ENCODE results near the gene DMPK. TPM values are rescaled to one million over a fixed set of nuclear protein-coding genes. Genes with fewer than 3 reads are reported as not detected.
"Not testable (repeated sequence)": the region's sequence is repeated elsewhere in the genome, so short reads cannot be mapped to it uniquely, and the experiment has no call there.

DMPK gene
- total RNA-seq, 1 experiment from 2014 or later = 10.6 TPM

GRCh38 chr19:45804140-45804958 lies 22.1 kb upstream of the DMPK start:
- Histone ChIP-seq H3K27me3 (replicated peaks) (no peaks in the 10 kb centered on the region), H3K4me1 (replicated peaks) (peaks cover 9% of the 10 kb centered on the region), H3K9me3 (replicated peaks) (no peaks in the 10 kb centered on the region), H3K36me3 (no peaks in the 10 kb centered on the region), H3K4me3 (no peak overlapping the region), H3K27ac (no peak overlapping the region)
- DNase-seq (ENCODE audit: low read depth in 1 of 2, low spot score in 2 of 2) = no peak

- H3K27ac ChIP-seq = no peak overlapping the region
- H3K4me1 ChIP-seq (replicated peaks) = peaks cover 13% of the 10 kb centered on the region
- DNase-seq (ENCODE audit: low read depth in 1 of 2, low spot score in 2 of 2) = no peak
- no peak overlapping the region for H3K4me3 ChIP-seq
- H3K36me3 ChIP-seq = no peaks in the 10 kb centered on the region
- no peaks in the 10 kb centered on the region for H3K27me3 ChIP-seq (replicated peaks)
- H3K9me3 ChIP-seq (replicated peaks) = no peaks in the 10 kb centered on the region
Observed at GRCh38 chr19:45801603-45802175, 19.4 kb upstream of the DMPK start.

- no peaks in the 10 kb centered on the region for H3K9me3 ChIP-seq (replicated peaks)
- H3K27me3 ChIP-seq (replicated peaks) = no peaks in the 10 kb centered on the region
- no peak overlapping the region for H3K4me3 ChIP-seq
- H3K4me1 ChIP-seq (replicated peaks) = peaks cover 13% of the 10 kb centered on the region
- H3K36me3 ChIP-seq = no peaks in the 10 kb centered on the region
- H3K27ac ChIP-seq = no peak overlapping the region
- DNase-seq (ENCODE audit: low read depth in 1 of 2, low spot score in 2 of 2) = peak in 1 of 2 experiments; percentile 40
Observed at GRCh38 chr19:45800070-45800553, 17.8 kb upstream of the DMPK start.

GRCh38 chr19:45799541-45799940 lies 17.3 kb upstream of the DMPK start:
- H3K27me3 ChIP-seq (replicated peaks); H3K36me3 ChIP-seq; H3K4me3 ChIP-seq; H3K9me3 ChIP-seq (replicated peaks); DNase-seq (ENCODE audit: low read depth in 1 of 2, low spot score in 2 of 2); H3K27ac ChIP-seq: not testable (repeated sequence)
- peaks cover 13% of the 10 kb centered on the region for H3K4me1 ChIP-seq (replicated peaks)

GRCh38 chr19:45798995-45799517 lies 16.8 kb upstream of the DMPK start:
- H3K9me3 ChIP-seq (replicated peaks) = no peaks in the 10 kb centered on the region
- H3K4me1 ChIP-seq (replicated peaks) = peaks cover 13% of the 10 kb centered on the region
- H3K4me3 ChIP-seq = no peak overlapping the region
- H3K27ac ChIP-seq = no peak overlapping the region
- no peaks in the 10 kb centered on the region for H3K27me3 ChIP-seq (replicated peaks)
- peak; percentile 73 to 80 for DNase-seq (ENCODE audit: low read depth in 1 of 2, low spot score in 2 of 2)
- H3K36me3 ChIP-seq = no peaks in the 10 kb centered on the region

GRCh38 chr19:45794627-45795026 lies 12.3 kb upstream of the DMPK start:
- no peak overlapping the region for H3K4me3 ChIP-seq
- no peaks in the 10 kb centered on the region for H3K9me3 ChIP-seq (replicated peaks)
- H3K36me3 ChIP-seq = peaks cover 19% of the 10 kb centered on the region
- no peaks in the 10 kb centered on the region for H3K27me3 ChIP-seq (replicated peaks)
- no peak overlapping the region for H3K27ac ChIP-seq
- H3K4me1 ChIP-seq (replicated peaks) = peaks cover 10% of the 10 kb centered on the region
- no peak for DNase-seq (ENCODE audit: low read depth in 1 of 2, low spot score in 2 of 2)

- Histone ChIP-seq H3K9me3 (replicated peaks) (no peaks in the 10 kb centered on the region), H3K4me1 (replicated peaks) (peaks cover 6% of the 10 kb centered on the region), H3K27me3 (replicated peaks) (no peaks in the 10 kb centered on the region), H3K36me3 (peaks cover 27% of the 10 kb centered on the region), H3K27ac (no peak overlapping the region), H3K4me3 (no peak overlapping the region)
- no peak for DNase-seq (ENCODE audit: low read depth in 1 of 2, low spot score in 2 of 2)
Observed at GRCh38 chr19:45793876-45794275, 11.6 kb upstream of the DMPK start.

GRCh38 chr19:45793178-45793564 lies 10.9 kb upstream of the DMPK start:
- no peaks in the 10 kb centered on the region for H3K9me3 ChIP-seq (replicated peaks)
- peak overlapping the region; percentile 98 for H3K4me3 ChIP-seq
- peak overlapping the region; percentile 12; the same call in 1 of the 2 replicates for H3K27ac ChIP-seq
- peaks cover 34% of the 10 kb centered on the region for H3K36me3 ChIP-seq
- no peaks in the 10 kb centered on the region for H3K27me3 ChIP-seq (replicated peaks)
- peaks cover 6% of the 10 kb centered on the region for H3K4me1 ChIP-seq (replicated peaks)
- DNase-seq (ENCODE audit: low read depth in 1 of 2, low spot score in 2 of 2) = no peak

- no peaks in the 10 kb centered on the region for H3K27me3 ChIP-seq (replicated peaks)
- peak; percentile 97 to 100 for DNase-seq (ENCODE audit: low read depth in 1 of 2, low spot score in 2 of 2)
- H3K27ac ChIP-seq = peak within 1 kb of the TSS; percentile 67
- H3K9me3 ChIP-seq (replicated peaks) = no peaks in the 10 kb centered on the region
- H3K36me3 ChIP-seq = peaks cover 37% of the 10 kb centered on the region
- H3K4me3 ChIP-seq = peak within 1 kb of the TSS; percentile 98
- peaks cover 6% of the 10 kb centered on the region for H3K4me1 ChIP-seq (replicated peaks)
Observed at GRCh38 chr19:45792470-45793177, 10.3 kb upstream of the DMPK start, which contains the start of gene DMWD. TSS of gene DMWD (minus strand) at chr19:45792845. CDS start at chr19:45792756, 89 bp downstream.

GRCh38 chr19:45791744-45792469 lies 9.6 kb upstream of the DMPK start:
- H3K27me3 ChIP-seq (replicated peaks) = no peaks in the 10 kb centered on the region
- peak overlapping the region; percentile 67; the same call in 1 of the 2 replicates for H3K27ac ChIP-seq
- no peaks in the 10 kb centered on the region for H3K9me3 ChIP-seq (replicated peaks)
- peaks cover 6% of the 10 kb centered on the region for H3K4me1 ChIP-seq (replicated peaks)
- peaks cover 44% of the 10 kb centered on the region for H3K36me3 ChIP-seq
- DNase-seq (ENCODE audit: low read depth in 1 of 2, low spot score in 2 of 2) = no peak
- peak overlapping the region; percentile 98 for H3K4me3 ChIP-seq

- DNase-seq (ENCODE audit: low read depth in 1 of 2, low spot score in 2 of 2) = no peak
- H3K36me3 ChIP-seq = peaks cover 53% of the 10 kb centered on the region
- H3K4me3 ChIP-seq = no peak overlapping the region
- no peaks in the 10 kb centered on the region for H3K27me3 ChIP-seq (replicated peaks)
- H3K27ac ChIP-seq = no peak overlapping the region
- H3K4me1 ChIP-seq (replicated peaks) = peaks cover 6% of the 10 kb centered on the region
- no peaks in the 10 kb centered on the region for H3K9me3 ChIP-seq (replicated peaks)
Observed at GRCh38 chr19:45790942-45791341, 8.7 kb upstream of the DMPK start.

- no peak for DNase-seq (ENCODE audit: low read depth in 1 of 2, low spot score in 2 of 2)
- peaks cover 6% of the 10 kb centered on the region for H3K4me1 ChIP-seq (replicated peaks)
- H3K36me3 ChIP-seq = peaks cover 69% of the 10 kb centered on the region
- no peak overlapping the region for H3K4me3 ChIP-seq
- no peaks in the 10 kb centered on the region for H3K27me3 ChIP-seq (replicated peaks)
- no peak overlapping the region for H3K27ac ChIP-seq
- no peaks in the 10 kb centered on the region for H3K9me3 ChIP-seq (replicated peaks)
Observed at GRCh38 chr19:45789035-45789786, 6.9 kb upstream of the DMPK start.

- Histone ChIP-seq H3K4me1 (replicated peaks) (peaks cover 27% of the 10 kb centered on the region), H3K36me3 (peaks cover 79% of the 10 kb centered on the region), H3K27ac (no peak overlapping the region), H3K9me3 (replicated peaks) (no peaks in the 10 kb centered on the region), H3K4me3 (no peak overlapping the region), H3K27me3 (replicated peaks) (no peaks in the 10 kb centered on the region)
- no peak for DNase-seq (ENCODE audit: low read depth in 1 of 2, low spot score in 2 of 2)
Observed at GRCh38 chr19:45786533-45786894, 4.2 kb upstream of the DMPK start.

All from SJSA1 (cell line).